ENCODE data around the gene CCL14. TPM values are rescaled to one million over a fixed set of nuclear protein-coding genes. Genes with fewer than 3 reads are reported as not detected.

CCL14 gene
- total RNA-seq, 4 donors from 2014 or later: 14.4 to 62.6 (median 25.8) TPM

DNA sequence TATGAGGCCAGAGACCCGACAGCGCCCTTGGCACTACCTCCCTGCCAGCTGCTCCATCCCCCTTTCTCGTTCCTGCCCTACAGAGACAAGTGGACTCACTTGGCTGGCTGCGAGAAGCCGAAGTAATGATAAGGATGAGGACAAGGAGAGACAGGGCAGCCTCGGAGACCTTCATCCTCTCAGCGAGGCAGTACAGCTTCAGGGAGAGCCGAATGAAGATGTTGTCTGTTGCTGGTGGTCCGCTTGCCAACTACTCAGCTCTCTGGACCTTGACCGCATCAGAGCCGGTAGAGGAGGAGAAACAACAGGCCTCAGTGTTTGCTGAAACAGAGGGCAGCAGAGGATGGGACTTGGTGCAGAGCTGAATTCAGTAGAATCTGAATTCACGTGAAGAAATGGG, 5.3 kb downstream of the CCL14 start, which contains the start of gene CCL16:
TSS of gene CCL16 (minus strand) at position 252 of the 400 bp plus-strand sequence. CDS start at position 175, 77 bp downstream.
- Histone ChIP-seq H3K27me3 (no peaks in the 10 kb centered on the region), H3K36me3 (no peaks in the 10 kb centered on the region), H3K4me1 (no peaks in the 10 kb centered on the region), H3K4me3 (no peak within 1 kb of the TSS), H3K9me3 (no peaks in the 10 kb centered on the region), H3K27ac (no peak within 1 kb of the TSS)
- WGBS, 2 donors: 85 to 89% methylated on average over 12 of the region's 12 CpGs
- DNase-seq (ENCODE audit: low spot score in 2 of 2): no peak
- TF ChIP-seq POLR2A (IDR thresholded peaks at IDR 0.05): no peak
- TF ChIP-seq, protein P1, sequence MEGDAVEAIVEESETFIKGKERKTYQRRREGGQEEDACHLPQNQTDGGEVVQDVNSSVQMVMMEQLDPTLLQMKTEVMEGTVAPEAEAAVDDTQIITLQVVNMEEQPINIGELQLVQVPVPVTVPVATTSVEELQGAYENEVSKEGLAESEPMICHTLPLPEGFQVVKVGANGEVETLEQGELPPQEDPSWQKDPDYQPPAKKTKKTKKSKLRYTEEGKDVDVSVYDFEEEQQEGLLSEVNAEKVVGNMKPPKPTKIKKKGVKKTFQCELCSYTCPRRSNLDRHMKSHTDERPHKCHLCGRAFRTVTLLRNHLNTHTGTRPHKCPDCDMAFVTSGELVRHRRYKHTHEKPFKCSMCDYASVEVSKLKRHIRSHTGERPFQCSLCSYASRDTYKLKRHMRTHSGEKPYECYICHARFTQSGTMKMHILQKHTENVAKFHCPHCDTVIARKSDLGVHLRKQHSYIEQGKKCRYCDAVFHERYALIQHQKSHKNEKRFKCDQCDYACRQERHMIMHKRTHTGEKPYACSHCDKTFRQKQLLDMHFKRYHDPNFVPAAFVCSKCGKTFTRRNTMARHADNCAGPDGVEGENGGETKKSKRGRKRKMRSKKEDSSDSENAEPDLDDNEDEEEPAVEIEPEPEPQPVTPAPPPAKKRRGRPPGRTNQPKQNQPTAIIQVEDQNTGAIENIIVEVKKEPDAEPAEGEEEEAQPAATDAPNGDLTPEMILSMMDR (IDR thresholded peaks at IDR 0.05): no peak
- TF ChIP-seq EP300 (IDR thresholded peaks at IDR 0.05): no peak

DNA sequence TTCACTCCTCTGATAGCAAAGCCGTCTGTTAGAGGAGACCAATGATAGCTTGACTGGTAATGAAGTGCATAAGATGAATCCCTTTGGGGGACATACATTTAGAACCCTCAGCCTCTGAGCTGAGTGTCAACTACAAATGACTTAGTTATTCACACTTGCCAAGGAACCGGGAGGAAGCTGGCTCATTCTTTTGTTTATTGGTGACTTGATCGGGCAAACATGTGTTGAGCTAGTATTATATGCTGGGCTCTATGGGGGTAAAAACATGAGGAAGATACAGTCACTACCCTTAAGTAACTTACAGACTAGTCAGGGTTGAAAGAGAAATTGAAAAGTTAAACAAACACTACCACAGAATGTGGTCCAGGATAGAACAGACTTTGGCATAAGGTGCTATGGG, 8.2 kb downstream of the CCL14 start:
- Histone ChIP-seq H3K4me1 (peaks cover 0 to 5% (median 2%) of the 10 kb centered on the region in 4 donors), H3K9me3 (no peaks in the 10 kb centered on the region), H3K36me3 (no peaks in the 10 kb centered on the region), H3K27ac (no peak overlapping the region), H3K27me3 (no peaks in the 10 kb centered on the region), H3K4me3 (no peak overlapping the region)
- WGBS, 2 donors: 74 to 86% methylated on average over 3 of the region's 3 CpGs
- no peak for DNase-seq (ENCODE audit: low spot score in 2 of 2)
- TF ChIP-seq, protein P1 (IDR thresholded peaks at IDR 0.05): no peak
- no peak for TF ChIP-seq EP300 (IDR thresholded peaks at IDR 0.05)
- TF ChIP-seq POLR2A (IDR thresholded peaks at IDR 0.05): no peak

DNA sequence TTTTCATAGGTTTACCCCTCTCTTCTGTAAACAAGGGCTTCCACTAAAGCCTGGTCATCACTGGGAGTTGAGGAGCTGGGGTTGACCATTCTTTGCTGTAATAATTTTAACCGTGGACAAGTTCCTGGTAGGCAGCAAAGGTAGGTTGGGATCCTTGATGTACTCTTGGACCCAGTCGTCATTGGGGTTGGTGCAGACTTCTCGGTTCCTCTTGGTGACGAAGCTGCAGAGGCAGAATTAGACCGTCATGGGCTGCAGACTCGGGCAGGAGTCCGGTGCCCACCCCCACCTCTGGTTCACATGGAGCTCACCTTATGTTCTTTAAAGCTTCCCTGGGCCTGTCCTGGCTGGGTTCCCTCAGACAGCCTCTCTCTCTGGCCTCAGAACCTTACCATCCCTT, 9.0 kb downstream of the CCL14 start:
- WGBS, 2 donors: 93 to 97% methylated on average over 7 of the region's 7 CpGs
- Histone ChIP-seq H3K27me3 (no peaks in the 10 kb centered on the region), H3K4me3 (no peak overlapping the region), H3K36me3 (no peaks in the 10 kb centered on the region), H3K27ac (no peak overlapping the region), H3K9me3 (no peaks in the 10 kb centered on the region), H3K4me1 (peaks cover 0 to 13% (median 2%) of the 10 kb centered on the region in 4 donors)
- TF ChIP-seq EP300 (IDR thresholded peaks at IDR 0.05): no peak
- TF ChIP-seq, protein P1 (IDR thresholded peaks at IDR 0.05): no peak
- no peak for TF ChIP-seq POLR2A (IDR thresholded peaks at IDR 0.05)
- DNase-seq (ENCODE audit: low spot score in 2 of 2): no peak

DNA sequence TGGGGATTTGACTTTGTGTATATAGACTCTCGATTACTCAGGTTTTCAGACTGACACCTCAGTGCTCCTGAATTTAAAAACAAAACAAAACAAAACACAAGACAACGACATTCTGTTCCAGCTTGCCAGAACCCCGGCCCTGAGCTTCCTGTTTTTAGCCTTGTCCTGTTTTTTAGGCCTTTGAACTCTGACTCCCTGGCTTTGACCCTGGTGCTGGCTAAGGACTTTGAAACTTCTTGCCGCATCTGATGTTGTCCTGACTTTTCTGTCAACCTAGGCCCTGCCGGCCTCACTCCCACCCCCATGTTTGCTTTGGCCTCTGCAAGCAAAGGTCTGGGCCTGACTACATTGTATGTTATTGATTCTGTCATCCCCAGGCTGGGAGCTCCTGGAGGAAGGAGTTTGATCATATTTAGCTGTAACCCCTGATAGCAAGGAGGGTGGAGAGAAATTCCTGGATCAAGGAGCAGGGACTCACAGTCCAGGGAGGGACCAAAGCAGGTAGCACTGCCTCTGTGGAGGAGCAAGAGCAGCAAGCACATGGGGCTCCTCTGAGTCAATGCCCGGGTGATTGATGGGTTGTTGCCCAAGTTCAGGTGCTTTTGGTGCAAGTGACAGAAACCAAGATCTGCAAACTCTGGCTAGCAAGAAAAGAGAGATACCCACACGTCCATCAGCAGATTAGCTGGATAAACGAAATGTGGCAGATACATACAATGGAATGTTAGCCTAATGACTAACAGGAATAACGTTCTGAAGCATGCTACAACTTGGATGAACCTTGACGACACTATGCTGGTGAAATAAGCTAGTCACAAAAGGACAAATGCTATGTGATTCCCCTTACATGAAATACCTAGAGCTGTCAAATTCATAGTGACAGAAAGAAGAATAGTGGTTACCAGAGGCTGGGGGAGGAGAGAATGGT, 12.9 kb downstream of the CCL14 start:
- Histone ChIP-seq H3K9me3 (no peaks in the 10 kb centered on the region), H3K4me3 (no peak overlapping the region), H3K4me1 (peaks cover 0 to 17% (median 2%) of the 10 kb centered on the region in 4 donors), H3K27me3 (no peaks in the 10 kb centered on the region), H3K27ac (peak overlapping the region in 1 of 4 donors; percentile 14), H3K36me3 (no peaks in the 10 kb centered on the region)
- TF ChIP-seq, protein P1 (IDR thresholded peaks at IDR 0.05): no peak
- TF ChIP-seq EP300 (IDR thresholded peaks at IDR 0.05): no peak
- TF ChIP-seq POLR2A (IDR thresholded peaks at IDR 0.05): no peak
- 44 to 46% methylated on average over 10 of the region's 10 CpGs for WGBS, 2 donors
- DNase-seq (ENCODE audit: low spot score in 2 of 2): no peak

DNA sequence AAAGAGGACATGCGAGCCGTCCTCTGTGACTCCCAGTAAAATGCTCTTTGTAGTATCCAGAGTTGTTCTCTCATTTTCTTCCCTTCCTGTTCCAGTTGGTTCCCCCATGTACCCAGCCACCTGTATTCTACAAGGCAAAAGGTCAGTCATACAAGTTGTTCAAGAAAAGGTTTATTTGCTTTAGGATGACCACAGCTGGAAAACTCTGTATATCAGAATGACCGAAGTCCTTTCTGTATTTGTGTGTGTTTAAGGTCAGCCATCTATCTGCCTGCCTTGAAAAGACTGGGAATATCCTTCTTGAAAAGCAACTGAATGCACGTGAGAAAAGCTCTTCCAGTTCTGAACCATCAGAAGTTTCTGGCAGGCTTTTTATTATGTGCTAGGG, 13.6 kb downstream of the CCL14 start:
- no peak overlapping the region for H3K4me3 ChIP-seq
- H3K36me3 ChIP-seq: no peaks in the 10 kb centered on the region
- peaks cover 0 to 17% (median 2%) of the 10 kb centered on the region in 4 donors for H3K4me1 ChIP-seq
- DNase-seq (ENCODE audit: low spot score in 2 of 2): no peak
- TF ChIP-seq, protein P1 (IDR thresholded peaks at IDR 0.05): no peak
- TF ChIP-seq EP300 (IDR thresholded peaks at IDR 0.05) (no peak), POLR2A (IDR thresholded peaks at IDR 0.05) (no peak)
- no peaks in the 10 kb centered on the region for H3K27me3 ChIP-seq
- WGBS, 2 donors: 60 to 77% methylated on average over 4 of the region's 4 CpGs
- H3K27ac ChIP-seq: peak overlapping the region in 1 of 4 donors; percentile 14
- no peaks in the 10 kb centered on the region for H3K9me3 ChIP-seq
